ENCODE data around the gene TJAP1. TPM values are rescaled to one million over a fixed set of nuclear protein-coding genes. Genes with fewer than 3 reads are reported as not detected.

The TJAP1 gene
- total and polyA plus RNA-seq, 2 of the 8 experiments (the other 6 are each of a cell fraction or from before 2014, with no cell fraction given) = 30.7 to 40.4 TPM

DNA sequence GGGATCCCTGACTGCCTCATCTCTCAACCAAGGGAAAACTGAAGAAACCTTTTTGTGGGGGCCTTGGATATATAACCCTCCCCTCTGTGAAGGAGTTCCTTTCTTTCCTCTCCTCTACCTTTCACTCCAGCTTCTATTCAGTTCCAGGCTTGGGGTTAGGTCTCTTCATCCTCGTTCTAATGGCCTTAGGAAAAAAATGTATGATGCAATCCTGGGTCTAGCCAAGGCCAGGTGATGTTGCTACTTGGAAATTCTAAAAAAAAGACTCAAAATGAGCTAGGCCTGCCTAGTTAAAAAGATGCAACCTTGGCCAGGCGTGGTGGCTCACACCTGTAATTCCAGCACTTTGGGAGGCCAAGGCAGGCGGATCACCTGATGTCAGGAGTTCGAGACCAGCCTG is 42.4 kb upstream of the TJAP1 start (continued):
- TF ChIP-seq, protein P1, sequence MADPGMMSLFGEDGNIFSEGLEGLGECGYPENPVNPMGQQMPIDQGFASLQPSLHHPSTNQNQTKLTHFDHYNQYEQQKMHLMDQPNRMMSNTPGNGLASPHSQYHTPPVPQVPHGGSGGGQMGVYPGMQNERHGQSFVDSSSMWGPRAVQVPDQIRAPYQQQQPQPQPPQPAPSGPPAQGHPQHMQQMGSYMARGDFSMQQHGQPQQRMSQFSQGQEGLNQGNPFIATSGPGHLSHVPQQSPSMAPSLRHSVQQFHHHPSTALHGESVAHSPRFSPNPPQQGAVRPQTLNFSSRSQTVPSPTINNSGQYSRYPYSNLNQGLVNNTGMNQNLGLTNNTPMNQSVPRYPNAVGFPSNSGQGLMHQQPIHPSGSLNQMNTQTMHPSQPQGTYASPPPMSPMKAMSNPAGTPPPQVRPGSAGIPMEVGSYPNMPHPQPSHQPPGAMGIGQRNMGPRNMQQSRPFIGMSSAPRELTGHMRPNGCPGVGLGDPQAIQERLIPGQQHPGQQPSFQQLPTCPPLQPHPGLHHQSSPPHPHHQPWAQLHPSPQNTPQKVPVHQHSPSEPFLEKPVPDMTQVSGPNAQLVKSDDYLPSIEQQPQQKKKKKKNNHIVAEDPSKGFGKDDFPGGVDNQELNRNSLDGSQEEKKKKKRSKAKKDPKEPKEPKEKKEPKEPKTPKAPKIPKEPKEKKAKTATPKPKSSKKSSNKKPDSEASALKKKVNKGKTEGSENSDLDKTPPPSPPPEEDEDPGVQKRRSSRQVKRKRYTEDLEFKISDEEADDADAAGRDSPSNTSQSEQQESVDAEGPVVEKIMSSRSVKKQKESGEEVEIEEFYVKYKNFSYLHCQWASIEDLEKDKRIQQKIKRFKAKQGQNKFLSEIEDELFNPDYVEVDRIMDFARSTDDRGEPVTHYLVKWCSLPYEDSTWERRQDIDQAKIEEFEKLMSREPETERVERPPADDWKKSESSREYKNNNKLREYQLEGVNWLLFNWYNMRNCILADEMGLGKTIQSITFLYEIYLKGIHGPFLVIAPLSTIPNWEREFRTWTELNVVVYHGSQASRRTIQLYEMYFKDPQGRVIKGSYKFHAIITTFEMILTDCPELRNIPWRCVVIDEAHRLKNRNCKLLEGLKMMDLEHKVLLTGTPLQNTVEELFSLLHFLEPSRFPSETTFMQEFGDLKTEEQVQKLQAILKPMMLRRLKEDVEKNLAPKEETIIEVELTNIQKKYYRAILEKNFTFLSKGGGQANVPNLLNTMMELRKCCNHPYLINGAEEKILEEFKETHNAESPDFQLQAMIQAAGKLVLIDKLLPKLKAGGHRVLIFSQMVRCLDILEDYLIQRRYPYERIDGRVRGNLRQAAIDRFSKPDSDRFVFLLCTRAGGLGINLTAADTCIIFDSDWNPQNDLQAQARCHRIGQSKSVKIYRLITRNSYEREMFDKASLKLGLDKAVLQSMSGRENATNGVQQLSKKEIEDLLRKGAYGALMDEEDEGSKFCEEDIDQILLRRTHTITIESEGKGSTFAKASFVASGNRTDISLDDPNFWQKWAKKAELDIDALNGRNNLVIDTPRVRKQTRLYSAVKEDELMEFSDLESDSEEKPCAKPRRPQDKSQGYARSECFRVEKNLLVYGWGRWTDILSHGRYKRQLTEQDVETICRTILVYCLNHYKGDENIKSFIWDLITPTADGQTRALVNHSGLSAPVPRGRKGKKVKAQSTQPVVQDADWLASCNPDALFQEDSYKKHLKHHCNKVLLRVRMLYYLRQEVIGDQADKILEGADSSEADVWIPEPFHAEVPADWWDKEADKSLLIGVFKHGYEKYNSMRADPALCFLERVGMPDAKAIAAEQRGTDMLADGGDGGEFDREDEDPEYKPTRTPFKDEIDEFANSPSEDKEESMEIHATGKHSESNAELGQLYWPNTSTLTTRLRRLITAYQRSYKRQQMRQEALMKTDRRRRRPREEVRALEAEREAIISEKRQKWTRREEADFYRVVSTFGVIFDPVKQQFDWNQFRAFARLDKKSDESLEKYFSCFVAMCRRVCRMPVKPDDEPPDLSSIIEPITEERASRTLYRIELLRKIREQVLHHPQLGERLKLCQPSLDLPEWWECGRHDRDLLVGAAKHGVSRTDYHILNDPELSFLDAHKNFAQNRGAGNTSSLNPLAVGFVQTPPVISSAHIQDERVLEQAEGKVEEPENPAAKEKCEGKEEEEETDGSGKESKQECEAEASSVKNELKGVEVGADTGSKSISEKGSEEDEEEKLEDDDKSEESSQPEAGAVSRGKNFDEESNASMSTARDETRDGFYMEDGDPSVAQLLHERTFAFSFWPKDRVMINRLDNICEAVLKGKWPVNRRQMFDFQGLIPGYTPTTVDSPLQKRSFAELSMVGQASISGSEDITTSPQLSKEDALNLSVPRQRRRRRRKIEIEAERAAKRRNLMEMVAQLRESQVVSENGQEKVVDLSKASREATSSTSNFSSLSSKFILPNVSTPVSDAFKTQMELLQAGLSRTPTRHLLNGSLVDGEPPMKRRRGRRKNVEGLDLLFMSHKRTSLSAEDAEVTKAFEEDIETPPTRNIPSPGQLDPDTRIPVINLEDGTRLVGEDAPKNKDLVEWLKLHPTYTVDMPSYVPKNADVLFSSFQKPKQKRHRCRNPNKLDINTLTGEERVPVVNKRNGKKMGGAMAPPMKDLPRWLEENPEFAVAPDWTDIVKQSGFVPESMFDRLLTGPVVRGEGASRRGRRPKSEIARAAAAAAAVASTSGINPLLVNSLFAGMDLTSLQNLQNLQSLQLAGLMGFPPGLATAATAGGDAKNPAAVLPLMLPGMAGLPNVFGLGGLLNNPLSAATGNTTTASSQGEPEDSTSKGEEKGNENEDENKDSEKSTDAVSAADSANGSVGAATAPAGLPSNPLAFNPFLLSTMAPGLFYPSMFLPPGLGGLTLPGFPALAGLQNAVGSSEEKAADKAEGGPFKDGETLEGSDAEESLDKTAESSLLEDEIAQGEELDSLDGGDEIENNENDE (IDR thresholded peaks at IDR 0.05; ENCODE audit: insufficient replicate concordance, low read length) = no peak
- TF ChIP-seq SAP30 (IDR thresholded peaks at IDR 0.05; ENCODE audit: insufficient read depth, insufficient replicate concordance, low read length) = no peak
- TF ChIP-seq SP1 (IDR thresholded peaks at IDR 0.05; ENCODE audit: low read depth, low read length) = no peak
- no peak for TF ChIP-seq JUN (IDR thresholded peaks at IDR 0.05; ENCODE audit: low read depth, low read length)
- TF ChIP-seq TAF7 (optimal IDR thresholded peaks at IDR 0.05; ENCODE audit: borderline replicate concordance, low read depth, low read length) = no peak
- no peak for TF ChIP-seq RFX5 (IDR thresholded peaks at IDR 0.05; ENCODE audit: borderline replicate concordance, low read depth, low read length)
- no peak for TF ChIP-seq ASH2L (IDR thresholded peaks at IDR 0.05; ENCODE audit: low read length)
- TF ChIP-seq CTBP2 (IDR thresholded peaks at IDR 0.05; ENCODE audit: borderline replicate concordance, insufficient read depth, insufficient read length, low read length) = no peak
- TF ChIP-seq SIN3A (conservative IDR thresholded peaks at IDR 0.05 in 1 of 2, IDR thresholded peaks at IDR 0.05 in 1 of 2; ENCODE audit: low read depth in 1 of 2, low read length in 2 of 2) = no peak
- TF ChIP-seq, protein P2, sequence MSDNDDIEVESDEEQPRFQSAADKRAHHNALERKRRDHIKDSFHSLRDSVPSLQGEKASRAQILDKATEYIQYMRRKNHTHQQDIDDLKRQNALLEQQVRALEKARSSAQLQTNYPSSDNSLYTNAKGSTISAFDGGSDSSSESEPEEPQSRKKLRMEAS (IDR thresholded peaks at IDR 0.05) = no peak
- TF ChIP-seq GABPA (IDR thresholded peaks at IDR 0.05; ENCODE audit: borderline replicate concordance, insufficient read depth, low read length) = no peak

Data from H1 (cell line).